GM19468 (cell line): ENCODE data around the gene EHMT1.

ENCODE experiments used
- ATAC-seq: cut with Tn5 transposase; IDR thresholded peaks from one replicate; pipeline ENCODE4 v1.9.1; 2021; ENCODE audit warnings: mild to moderate bottlenecking, moderate library complexity, moderate number of reproducible peaks; ENCODE audit not compliant: unreplicated experiment; ENCODE audit errors: extremely low read depth

The EHMT1 gene

DNA sequence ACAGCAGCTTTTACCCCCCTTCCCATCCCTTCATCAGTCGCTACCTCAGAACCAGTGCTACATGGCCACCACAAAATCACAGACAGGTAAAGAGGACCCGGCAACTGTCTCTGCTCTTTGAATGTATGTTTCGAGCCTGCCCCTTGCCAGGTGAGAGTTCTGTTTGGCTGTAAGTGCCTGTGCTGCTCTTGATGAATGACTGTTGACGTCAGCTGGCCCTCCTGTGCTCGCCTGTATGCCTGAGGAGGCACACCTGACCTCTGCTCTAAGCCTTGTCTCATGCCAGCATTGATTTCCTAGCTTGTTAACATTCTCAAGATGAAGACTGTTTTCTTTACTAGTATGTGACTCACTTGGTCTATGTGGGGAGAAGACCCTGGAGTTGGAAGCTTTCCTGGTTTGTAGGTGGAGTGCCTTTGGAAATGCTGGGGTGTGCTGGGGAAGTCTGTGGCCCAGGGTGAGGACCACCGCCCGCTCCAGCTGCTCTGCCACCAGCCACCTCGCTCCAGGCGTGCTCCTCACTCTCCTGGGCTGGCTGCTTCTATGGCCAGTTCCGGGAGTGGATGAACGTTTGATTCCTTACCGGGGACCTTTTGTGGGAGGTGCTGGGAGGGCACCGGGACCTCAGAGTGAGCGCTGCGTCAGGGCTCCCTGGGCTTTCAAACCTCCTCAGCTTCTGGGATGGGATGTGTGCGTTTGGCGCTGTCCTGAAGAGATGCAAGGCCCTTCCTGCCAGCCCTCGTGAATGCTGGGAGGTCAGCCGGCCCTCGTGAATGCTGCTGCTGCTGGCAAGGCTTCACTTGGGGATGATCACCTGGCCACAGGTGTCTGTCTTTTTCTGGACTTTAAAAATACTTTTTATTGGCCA lies 109.9 kb downstream of the EHMT1 start:
- no peak for ATAC-seq

DNA sequence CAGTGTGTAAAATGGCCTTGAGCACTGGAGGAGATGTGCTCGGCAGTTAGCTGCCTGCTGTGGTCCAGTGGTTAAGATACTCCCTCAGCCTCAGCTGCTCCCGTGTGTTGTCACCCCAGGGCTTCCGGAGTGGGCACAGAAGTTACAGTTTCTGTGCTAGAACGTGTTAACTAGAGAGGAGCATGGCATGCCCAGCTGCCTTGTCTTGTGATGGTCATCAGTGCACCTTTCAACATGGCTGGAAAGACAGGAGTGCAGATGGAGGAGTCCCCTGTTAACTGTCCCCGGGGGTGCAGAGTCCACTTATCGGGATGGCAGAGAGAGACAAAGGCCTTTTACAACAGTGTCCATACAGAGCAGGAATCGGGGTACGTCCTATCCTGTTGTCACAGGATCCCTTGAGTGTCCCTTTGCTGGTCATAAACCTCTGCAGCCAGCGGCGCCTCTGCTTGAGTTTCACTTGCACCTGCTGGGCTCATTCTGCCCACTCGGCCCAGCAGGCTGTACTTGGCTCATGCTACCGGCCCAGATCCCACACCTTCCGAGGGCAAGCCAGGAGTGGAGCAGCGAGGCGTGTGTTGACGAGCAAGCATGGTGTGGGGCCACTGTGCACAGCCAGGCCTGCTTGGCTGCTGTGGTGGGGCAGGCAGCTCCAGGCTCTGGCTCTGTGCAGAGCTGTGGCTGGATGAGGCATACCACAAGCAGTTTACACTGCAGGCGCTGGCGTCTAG lies 112.6 kb downstream of the EHMT1 start:
- ATAC-seq, result no peak

DNA sequence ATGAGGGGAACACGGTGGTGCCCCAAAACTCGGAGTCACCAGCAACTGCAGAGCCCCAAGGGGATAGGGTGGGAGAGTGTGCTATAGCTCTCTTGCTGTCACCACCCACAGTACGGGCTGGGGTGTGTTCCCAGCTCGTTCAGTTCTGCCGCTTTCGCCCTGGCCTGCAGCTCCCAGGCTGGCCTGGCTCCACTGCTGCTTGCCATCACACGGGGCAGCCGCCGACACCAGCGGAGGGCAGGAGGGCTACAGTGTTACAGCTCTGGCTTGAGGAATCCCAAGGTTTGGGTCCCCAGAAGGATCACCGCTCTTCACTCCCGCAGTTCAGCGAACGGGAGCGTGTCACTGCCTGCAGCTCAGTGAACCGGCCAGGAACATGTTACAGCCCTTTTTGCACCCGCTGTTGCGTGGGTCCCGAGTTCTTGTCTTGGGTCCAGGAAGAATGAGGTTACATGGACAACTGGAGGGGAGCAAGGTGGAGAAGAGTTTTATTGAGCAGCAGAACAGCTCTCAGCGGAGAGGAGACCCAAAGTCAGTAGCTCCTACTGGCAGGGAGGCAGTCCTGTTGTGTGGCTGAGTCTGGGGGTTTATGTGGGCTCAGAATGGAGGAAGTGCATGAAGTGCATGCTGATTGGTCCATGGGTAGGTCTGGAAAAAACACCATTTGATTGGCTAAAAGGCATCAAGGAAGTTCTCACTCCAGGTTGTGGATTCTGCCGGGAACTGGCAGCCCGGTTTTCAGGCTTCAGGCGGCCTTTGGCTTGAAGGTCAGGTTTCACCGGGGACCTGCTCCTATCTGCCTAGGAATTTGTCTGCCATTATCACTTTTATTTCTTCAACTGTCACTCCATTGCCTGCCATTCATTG lies 113.4 kb downstream of the EHMT1 start:
- no peak for ATAC-seq

GRCh38 chr9:137733429-137733828 lies 114.6 kb downstream of the EHMT1 start:
- no peak for ATAC-seq

DNA sequence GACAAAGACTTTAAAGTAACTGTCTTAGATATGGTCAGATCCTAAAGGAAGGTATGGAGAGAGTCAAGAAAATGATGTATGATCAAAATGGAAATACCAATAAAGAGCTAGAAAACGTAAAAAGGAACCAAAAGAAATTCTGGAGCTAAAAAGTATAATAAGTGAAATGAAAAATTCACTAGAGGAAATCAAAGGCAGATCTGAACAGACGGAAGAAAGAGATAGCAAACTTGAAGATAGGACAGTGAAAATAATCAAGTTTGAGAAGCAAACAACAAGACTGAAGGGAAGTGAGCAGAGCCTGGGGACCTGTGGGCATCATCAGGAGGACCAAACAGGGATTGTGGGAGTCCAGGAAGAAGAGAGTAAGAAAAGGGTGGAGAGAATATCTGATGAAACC lies 115.4 kb downstream of the EHMT1 start:
- ATAC-seq, result no peak

GRCh38 chr9:137738182-137738696 lies 119.4 kb downstream of the EHMT1 start:
- peak; percentile 93 for ATAC-seq

DNA sequence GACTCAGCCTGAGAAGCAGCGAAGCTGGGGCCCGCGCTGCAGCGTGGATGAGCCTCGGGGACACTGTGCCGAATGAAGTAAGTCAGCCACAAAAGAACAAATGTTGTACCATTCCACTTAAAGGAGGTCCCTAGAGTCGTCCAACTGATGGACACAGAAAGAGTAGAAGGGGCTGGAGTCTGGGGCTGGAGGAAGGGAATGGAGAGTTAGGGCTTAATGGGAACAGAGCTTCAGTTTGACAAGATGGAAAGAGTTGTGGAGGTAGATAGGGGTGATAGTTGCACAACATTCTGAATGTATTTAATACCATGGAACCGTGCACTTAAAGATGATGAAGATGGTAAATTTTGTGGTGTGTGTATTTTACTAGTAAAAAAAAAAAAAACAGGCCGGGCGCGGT lies 119.9 kb downstream of the EHMT1 start:
- ATAC-seq, result no peak

DNA sequence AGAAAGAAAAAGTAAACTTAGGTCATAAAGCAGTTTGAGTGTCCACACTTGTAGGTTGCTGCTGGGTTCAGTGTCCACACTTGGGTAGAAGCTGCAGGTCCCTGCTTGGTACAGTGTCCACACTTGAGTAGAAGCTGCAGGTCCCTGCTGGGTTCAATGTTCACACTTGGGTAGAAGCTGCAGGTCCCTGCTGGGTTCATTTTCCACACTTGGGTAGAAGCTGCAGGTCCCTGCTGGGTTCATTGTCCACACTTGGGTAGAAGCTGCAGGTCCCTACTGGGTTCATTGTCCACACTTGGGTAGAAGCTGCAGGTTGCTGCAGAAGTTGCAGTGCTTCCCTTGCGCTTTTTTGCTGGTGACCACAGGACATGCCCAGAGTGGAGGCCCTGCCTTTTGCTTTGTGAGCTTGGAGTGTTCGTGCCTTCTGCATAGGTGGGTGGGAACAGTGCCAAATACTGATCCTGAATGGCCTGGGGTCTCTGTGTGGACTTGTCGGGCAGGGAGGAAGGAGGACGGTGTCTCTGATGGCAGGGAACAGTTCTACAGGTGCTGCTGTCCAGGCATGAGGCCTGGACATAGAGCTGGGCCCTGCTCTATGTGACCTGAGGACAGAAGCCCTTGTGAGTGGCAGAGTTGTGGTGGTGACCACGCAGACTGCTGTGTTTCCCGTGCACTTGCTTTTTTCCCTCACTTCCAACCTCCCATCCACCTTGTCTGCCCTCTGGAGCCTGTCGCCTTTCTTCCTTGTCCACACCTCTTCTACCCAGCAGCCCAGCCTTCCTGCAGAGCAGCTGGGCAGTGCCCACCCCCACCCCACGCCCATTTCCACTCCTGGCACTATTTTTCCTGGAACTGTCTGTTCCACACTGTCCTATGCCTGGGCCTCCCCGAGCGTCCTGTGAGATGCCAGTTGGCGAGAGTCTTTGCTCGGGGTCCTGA lies 120.8 kb downstream of the EHMT1 start:
- no peak for ATAC-seq

DNA sequence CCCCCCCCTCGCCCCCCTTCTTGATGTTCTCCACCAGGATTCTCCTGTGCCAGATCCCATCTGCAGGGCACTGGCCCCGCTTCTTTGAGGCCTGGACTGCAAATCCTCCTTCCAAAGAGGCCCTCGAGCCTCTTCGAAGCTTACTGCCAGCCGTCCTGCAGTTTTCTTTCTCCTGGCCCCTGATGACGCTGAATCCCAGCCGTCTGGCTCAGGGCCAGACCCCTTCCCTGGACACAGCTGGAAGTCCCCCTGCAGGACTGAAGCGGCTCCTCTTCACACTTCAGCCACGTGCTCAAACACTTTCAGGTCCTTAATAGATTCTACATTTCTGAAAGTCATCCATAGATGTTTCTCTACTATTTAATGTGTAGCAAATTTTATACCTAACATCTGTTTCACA lies 121.5 kb downstream of the EHMT1 start:
- ATAC-seq, result no peak

- no peak for ATAC-seq
Measured at GRCh38 chr9:137741330-137741729, 122.5 kb downstream of the EHMT1 start.

DNA sequence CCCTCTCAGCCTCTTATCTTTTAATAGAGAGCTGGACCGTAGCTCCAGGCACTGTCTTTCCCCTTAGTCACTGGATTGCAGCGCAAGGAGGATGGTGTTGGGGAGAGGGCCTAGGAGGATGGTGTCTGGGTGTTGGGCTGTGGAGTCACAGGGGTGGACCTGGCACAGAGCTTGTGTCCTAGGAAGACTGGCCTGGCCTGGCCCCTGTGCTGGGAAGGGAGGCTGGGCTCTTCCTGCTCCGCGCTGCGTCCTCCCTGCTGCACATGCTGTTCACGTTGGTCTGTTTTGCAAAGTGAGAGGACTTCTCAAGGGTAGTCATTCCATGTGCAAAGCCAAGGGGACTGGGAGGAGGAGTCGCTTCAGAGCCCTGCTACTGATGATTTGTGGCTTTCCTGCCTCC lies 123.9 kb downstream of the EHMT1 start:
- no peak for ATAC-seq

DNA sequence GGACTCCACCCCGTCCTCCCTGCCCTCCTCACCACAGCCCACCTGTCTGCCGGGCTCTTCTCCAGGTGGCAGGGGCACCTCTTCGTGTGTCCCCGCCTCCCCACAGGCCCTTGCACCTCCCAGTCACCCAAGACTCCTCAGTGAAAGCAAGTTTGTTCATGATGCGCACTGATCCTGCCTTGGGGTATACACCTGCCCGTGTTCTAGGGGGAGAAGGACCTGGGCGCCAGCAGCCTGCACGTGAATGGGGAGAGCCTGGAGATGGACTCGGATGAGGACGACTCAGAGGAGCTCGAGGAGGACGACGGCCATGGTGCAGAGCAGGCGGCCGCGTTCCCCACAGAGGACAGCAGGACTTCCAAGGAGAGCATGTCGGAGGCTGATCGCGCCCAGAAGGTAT lies 124.9 kb downstream of the EHMT1 start:
- ATAC-seq, result no peak

- peak; percentile 55 for ATAC-seq
Measured at GRCh38 chr9:137744632-137745183, 125.9 kb downstream of the EHMT1 start.

GRCh38 chr9:137745541-137745991 lies 126.8 kb downstream of the EHMT1 start:
- peak; percentile 54 for ATAC-seq

DNA sequence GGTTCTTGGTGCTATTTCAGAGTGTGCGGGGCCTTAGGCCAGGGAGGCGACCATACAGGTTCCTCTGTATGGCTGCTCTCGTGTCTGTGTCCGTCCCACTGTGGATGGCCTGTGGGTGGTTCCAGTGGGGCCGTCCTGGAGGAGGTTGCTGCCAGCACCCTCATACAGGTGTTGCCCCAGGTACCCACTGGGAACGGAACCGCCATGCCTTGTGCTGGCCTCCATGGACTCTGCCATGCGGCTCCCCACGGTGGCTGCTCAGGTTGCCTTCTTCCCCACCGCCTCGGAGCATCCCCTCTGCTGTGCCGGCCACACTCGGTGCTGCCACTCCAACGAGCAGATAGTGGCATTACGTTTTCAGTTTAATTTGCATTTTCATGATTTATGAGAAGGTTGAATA lies 129.5 kb downstream of the EHMT1 start:
- ATAC-seq, result no peak

DNA sequence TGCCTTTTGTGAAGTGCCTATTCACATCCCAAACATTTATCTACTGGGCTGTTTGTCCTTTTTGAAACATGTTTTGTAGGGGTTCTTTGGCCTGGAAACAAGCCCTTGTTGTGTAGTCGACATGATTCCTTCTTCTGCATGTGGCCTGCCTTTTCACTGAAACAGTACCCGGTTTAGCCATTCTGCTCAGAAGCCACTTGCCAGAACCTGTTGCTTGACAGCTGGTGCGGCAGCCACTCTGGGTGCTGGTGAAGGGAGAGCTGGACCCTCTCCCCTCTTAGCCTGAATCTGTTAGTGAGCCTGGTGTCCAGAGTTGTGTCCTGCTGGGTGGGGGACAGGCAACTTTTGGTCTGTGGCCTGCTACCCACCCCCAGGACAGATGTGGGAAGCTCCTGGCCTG lies 129.9 kb downstream of the EHMT1 start:
- no peak for ATAC-seq

GRCh38 chr9:137749511-137749910 lies 130.7 kb downstream of the EHMT1 start:
- ATAC-seq, result no peak

DNA sequence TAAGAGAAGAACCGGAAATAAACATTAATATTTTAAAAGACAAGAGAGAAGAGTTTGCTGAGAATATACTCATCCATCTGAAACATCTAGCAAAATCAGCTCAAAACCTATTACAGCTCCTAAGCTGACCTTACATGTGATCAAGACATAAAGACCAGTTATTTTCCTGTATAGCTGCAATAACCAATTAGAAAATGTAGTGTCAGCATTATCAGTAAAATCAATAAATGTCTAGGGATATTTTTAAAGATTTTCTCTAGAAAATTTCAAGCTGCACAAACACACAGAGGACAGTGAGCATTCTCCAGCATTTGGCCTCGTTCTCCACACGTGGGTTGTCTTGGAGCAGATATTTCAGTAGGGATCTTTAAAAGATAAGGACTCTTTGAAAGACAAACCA lies 131.2 kb downstream of the EHMT1 start:
- no peak for ATAC-seq

DNA sequence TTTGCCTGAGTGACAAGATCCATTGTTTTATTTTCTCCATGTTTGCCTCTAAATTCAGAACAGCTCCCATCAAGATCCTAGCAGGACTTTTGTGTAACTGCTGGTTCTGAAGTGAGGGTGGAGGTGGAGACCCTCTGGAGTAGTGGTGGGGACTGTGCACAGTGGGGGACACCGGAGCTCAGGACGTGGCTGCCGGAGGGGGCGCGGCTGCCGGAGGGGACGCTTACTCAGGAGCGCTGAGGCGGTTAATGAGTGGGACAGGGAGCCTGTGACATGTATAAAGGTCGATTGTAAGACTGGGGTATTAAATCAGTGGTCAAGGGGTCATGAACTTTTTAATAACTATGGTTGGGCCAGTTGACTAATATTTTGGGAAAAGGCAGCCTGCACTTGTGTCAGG lies 131.8 kb downstream of the EHMT1 start:
- ATAC-seq, result no peak
